ENCODE measurements around the gene LNPEP.
"Not testable (repeated sequence)": the region's sequence is repeated elsewhere in the genome, so short reads cannot be mapped to it uniquely, and the experiment has no call there.

LNPEP gene

GRCh38 chr5:96930589-96930988 lies 5.3 kb upstream of the LNPEP start:
- no peak for DNase-seq

GRCh38 chr5:96931037-96931436 lies 4.8 kb upstream of the LNPEP start:
- DNase-seq, result not testable (repeated sequence)

GRCh38 chr5:96931605-96932004 lies 4.3 kb upstream of the LNPEP start:
- DNase-seq, result no peak

GRCh38 chr5:96932026-96932425 lies 3.9 kb upstream of the LNPEP start:
- DNase-seq, result no peak

- peak; percentile 16 for DNase-seq
Observed at GRCh38 chr5:96933764-96934707, 1.8 kb upstream of the LNPEP start.

GRCh38 chr5:96934708-96935558 lies 947 bp upstream of the LNPEP start:
- peak; percentile 96 for DNase-seq

- DNase-seq, result peak; percentile 49
Observed at GRCh38 chr5:96936431-96937320, 796 bp downstream of the LNPEP start.

- DNase-seq, result no peak
Observed at GRCh38 chr5:96940586-96940985, 4.7 kb downstream of the LNPEP start.

- DNase-seq, result no peak
Observed at GRCh38 chr5:96941140-96941539, 5.3 kb downstream of the LNPEP start.

GRCh38 chr5:96942078-96942477 lies 6.2 kb downstream of the LNPEP start:
- DNase-seq, result no peak

- no peak for DNase-seq
Observed at GRCh38 chr5:96942911-96943310, 7.0 kb downstream of the LNPEP start.

GRCh38 chr5:96943799-96944198 lies 7.9 kb downstream of the LNPEP start:
- DNase-seq, result no peak

GRCh38 chr5:96945144-96945897 lies 9.4 kb downstream of the LNPEP start:
- DNase-seq, result no peak

- no peak for DNase-seq
Observed at GRCh38 chr5:96946381-96946780, 10.5 kb downstream of the LNPEP start.

- no peak for DNase-seq
Observed at GRCh38 chr5:96952118-96952750, 16.4 kb downstream of the LNPEP start.

GRCh38 chr5:96952974-96953730 lies 17.3 kb downstream of the LNPEP start:
- no peak for DNase-seq

- DNase-seq, result no peak
Observed at GRCh38 chr5:96957254-96958049, 21.6 kb downstream of the LNPEP start.

- no peak for DNase-seq
Observed at GRCh38 chr5:96958977-96959376, 23.1 kb downstream of the LNPEP start.

GRCh38 chr5:96961053-96961452 lies 25.2 kb downstream of the LNPEP start:
- peak; percentile 76 for DNase-seq

GRCh38 chr5:96962540-96962991 lies 26.7 kb downstream of the LNPEP start:
- no peak for DNase-seq

Data from CD4-positive, alpha-beta T cell treated with Interleukin-21 for 1 hour (primary cell).